HCT116 (cell line): ENCODE results near the gene KIFC3. TPM values are rescaled to one million over a fixed set of nuclear protein-coding genes. Genes with fewer than 3 reads are reported as not detected.
A peak's percentile ranks its signal among the peaks of the same experiment; 100 is the strongest.

Source experiments
- ATAC-seq: fragments of 200-7000 bp; cut with Tn5 transposase; 2 replicates; pipeline ENCODE4 v1.9.1; 2020; ENCODE audit warnings: mild to moderate bottlenecking, moderate library complexity
- BruUV-seq: library from RNA; stranded (reverse); fragments of 400-500 nt; replicated peaks from 2 replicates; lab custom pipeline; 2021; lab: Mats Ljungman, UMichigan
- CTCF ChIA-PET: fragments of 300-600 bp; sonication (Branson Sonifier 250); formaldehyde crosslinking; loops from one replicate; lab custom pipeline; 2021; ENCODE audit warnings: antibody characterized with exemption; lab: Charles Lee
- POLR2A ChIA-PET: fragments of 300-600, 350-600 bp; sonication (Branson Sonifier 250); formaldehyde crosslinking; loops from one replicate; lab custom pipeline; 2021; ENCODE audit warnings: antibody characterized with exemption; lab: Charles Lee
- RAD21 ChIA-PET, 2 experiments: fragments of 300-600 bp; sonication (Branson Sonifier 250); formaldehyde crosslinking; loops; one replicate each; lab custom pipeline; 2023; ENCODE audit warnings: low total read pairs in 2 of 2; ENCODE audit not compliant: uncharacterized antibody in 2 of 2, unreplicated experiment in 2 of 2, low non-redundant PET in 1 of 2; lab: Charles Lee
- DNase-seq: peaks from one replicate; pipeline ENCODE4 v3.0.0-alpha.2; 2010; ENCODE audit warnings: low read depth, low spot score
- H2AFZ ChIP-seq: fragments of 200-600 bp; shearing (Covaris generic), sonication (generic); 2 replicates; pipeline ENCODE4 v1.6.1; 2017; ENCODE audit warnings: low read depth, mixed run types, mixed read lengths, antibody characterized with exemption, low read length; ENCODE audit not compliant: poor library complexity, severe bottlenecking
- H3K27ac ChIP-seq: 2 replicates; pipeline ENCODE4 v1.5.1; 2012; ENCODE audit warnings: low read depth, low read length
- H3K27me3 ChIP-seq: fragments of 200-600 bp; sonication (generic); 2 replicates; pipeline ENCODE4 v1.6.1; 2016; ENCODE audit warnings: mixed run types, low read length, mixed read lengths; ENCODE audit not compliant: insufficient read depth
- H3K36me3 ChIP-seq, 2 experiments: fragments of 200-500 bp in 1 of 2; fragments of 200-600 bp in 1 of 2; sonication (Bioruptor generic) in 1 of 2; sonication (generic) in 1 of 2; 2 replicates each; pipeline versions ENCODE4 v1.5.1 to v1.6.1; 2014 to 2016; ENCODE audit warnings: low read length in 2 of 2, inconsistent platforms in 1 of 2, mixed read lengths in 1 of 2, mixed run types in 1 of 2; ENCODE audit not compliant: insufficient read depth in 2 of 2, control insufficient read depth in 1 of 2
- H3K4me1 ChIP-seq, 2 experiments: fragments of 200-600 bp in 1 of 2; sonication (generic) in 1 of 2; 2 replicates each; pipeline versions ENCODE4 v1.5.1 to v1.6.1; 2012 to 2017; ENCODE audit warnings: low read length in 2 of 2, inconsistent platforms in 1 of 2, mild to moderate bottlenecking in 1 of 2, mixed read lengths in 1 of 2, mixed run types in 1 of 2, moderate library complexity in 1 of 2; ENCODE audit not compliant: insufficient read depth in 2 of 2, control insufficient read depth in 1 of 2
- H3K4me2 ChIP-seq: fragments of 200-600 bp; sonication (generic); 2 replicates; pipeline ENCODE4 v1.6.1; 2017; ENCODE audit warnings: mixed run types, low read length, mixed read lengths
- H3K4me3 ChIP-seq, 2 experiments: fragments of 200-600 bp in 1 of 2; sonication (generic) in 1 of 2; replicated peaks in 1 of 2; 2 replicates each; pipeline ENCODE4 v1.5.1; 2011 to 2016; ENCODE audit warnings: low read length in 2 of 2, control low read depth in 1 of 2, low read depth in 1 of 2, mild to moderate bottlenecking in 1 of 2, mixed read lengths in 1 of 2, mixed run types in 1 of 2
- H3K79me2 ChIP-seq: fragments of 200-600 bp; sonication (generic); 2 replicates; pipeline ENCODE4 v1.6.1; 2017; ENCODE audit warnings: mild to moderate bottlenecking, mixed run types, low read length, moderate library complexity, mixed read lengths; ENCODE audit not compliant: insufficient read depth
- H3K9ac ChIP-seq: fragments of 200-600 bp; sonication (generic); 2 replicates; pipeline ENCODE4 v1.6.1; 2016; ENCODE audit warnings: low read length, mixed read lengths
- H3K9me2 ChIP-seq: fragments of 200-600 bp; sonication (generic), shearing (Covaris generic); 2 replicates; pipeline ENCODE4 v1.6.1; 2017; ENCODE audit warnings: mixed run types, mild to moderate bottlenecking, moderate library complexity; ENCODE audit not compliant: insufficient read depth
- H3K9me3 ChIP-seq, 2 experiments: fragments of 200-500 bp in 1 of 2; fragments of 200-600 bp in 1 of 2; sonication (Bioruptor generic) in 1 of 2; sonication (generic) in 1 of 2; 2 replicates each; pipeline ENCODE4 v1.6.1; 2014 to 2017; ENCODE audit warnings: low read length in 2 of 2, mixed read lengths in 2 of 2, inconsistent platforms in 1 of 2, low read depth in 1 of 2, mild to moderate bottlenecking in 1 of 2, mixed run types in 1 of 2, moderate library complexity in 1 of 2; ENCODE audit not compliant: control insufficient read depth in 1 of 2, insufficient read depth in 1 of 2
- H4K20me1 ChIP-seq: fragments of 200-600 bp; sonication (generic), shearing (Covaris generic); 2 replicates; pipeline ENCODE4 v1.6.1; 2017; ENCODE audit warnings: mixed run types, mild to moderate bottlenecking, moderate library complexity; ENCODE audit not compliant: insufficient read depth
- CBX3 ChIP-seq: IDR thresholded peaks from 2 replicates; pipeline ENCODE4 v1.6.1; 2012; ENCODE audit warnings: low read depth
- ELF1 ChIP-seq: IDR thresholded peaks from 2 replicates; pipeline ENCODE4 v1.6.1; 2012; ENCODE audit warnings: low read depth, borderline replicate concordance
- EZH2 ChIP-seq: fragments of 200-600 bp; sonication (generic); IDR thresholded peaks from 2 replicates; pipeline ENCODE4 v1.6.1; 2017; ENCODE audit warnings: antibody characterized with exemption, mixed run types
- FOSL1 ChIP-seq: IDR thresholded peaks from 2 replicates; pipeline ENCODE4 v1.6.1; 2012; ENCODE audit warnings: low read depth
- JUND ChIP-seq: IDR thresholded peaks from 2 replicates; pipeline ENCODE4 v1.6.1; 2012
- MAX ChIP-seq: IDR thresholded peaks from 2 replicates; pipeline ENCODE4 v1.6.1; 2012
- POLR2A ChIP-seq: IDR thresholded peaks from 2 replicates; pipeline ENCODE4 v1.7.0; 2011; ENCODE audit warnings: borderline replicate concordance; ENCODE audit not compliant: insufficient read depth, insufficient read length; ENCODE audit errors: extremely low read depth
- POLR2AphosphoS5 ChIP-seq: IDR thresholded peaks from 2 replicates; pipeline ENCODE4 v1.6.1; 2011; ENCODE audit warnings: mild to moderate bottlenecking, low read depth, low read length, moderate library complexity
- RAD21 ChIP-seq: IDR thresholded peaks from 2 replicates; pipeline ENCODE4 v1.6.1; 2012; ENCODE audit warnings: low read depth, mild to moderate bottlenecking
- REST ChIP-seq: IDR thresholded peaks from 2 replicates; pipeline ENCODE4 v1.6.1; 2012; ENCODE audit warnings: low read depth
- SP1 ChIP-seq: IDR thresholded peaks from 2 replicates; pipeline ENCODE4 v1.6.1; 2012; ENCODE audit warnings: low read depth
- SRF ChIP-seq: IDR thresholded peaks from 2 replicates; pipeline ENCODE4 v1.6.1; 2012; ENCODE audit warnings: low read depth
- YY1 ChIP-seq: IDR thresholded peaks from 2 replicates; pipeline ENCODE4 v1.6.1; 2011; ENCODE audit warnings: low read length, low read depth, moderate library complexity, mild to moderate bottlenecking; ENCODE audit not compliant: insufficient replicate concordance; ENCODE audit errors: extremely low read depth
- ZBTB33 ChIP-seq: IDR thresholded peaks from 2 replicates; pipeline ENCODE4 v1.6.1; 2011; ENCODE audit warnings: mild to moderate bottlenecking, low read length, moderate library complexity; ENCODE audit not compliant: insufficient replicate concordance; ENCODE audit errors: extremely low read depth
- ZFX ChIP-seq: fragments of 450-650 bp; IDR thresholded peaks from 2 replicates; pipeline ENCODE4 v1.6.1; 2017
- intact Hi-C: fragments of 100-400 bp; cut with micrococcal nuclease; formaldehyde crosslinking; loops from 2 replicates; pipeline ENCODE4 v1.10.0; 2022
- total RNA-seq: library from RNA; stranded (reverse); gene quantifications from one replicate; pipeline ENCODE4 v1.2.1, GENCODE V29; 2021; ENCODE audit not compliant: unreplicated experiment
- TF ChIP-seq, protein P1 (sequence below): IDR thresholded peaks from 2 replicates; pipeline ENCODE4 v1.6.1; 2012

Gene KIFC3
- total RNA-seq, 1 experiment from 2014 or later: 31.9 TPM

- intact Hi-C loops: no loop called here
- H3K9me3 ChIP-seq: no peaks in the 10 kb centered on the region
- DNase-seq: no peak
- ChIA-PET RAD21 (no interaction called here), CTCF (interaction anchor here (0.9 kb wide), 1 partner anchor 174 kb away, joined by 8 read pairs; no protein-coding TSS in a partner anchor), POLR2A (no interaction called here)
- H2AFZ ChIP-seq: no peak overlapping the region
- BruUV-seq: no TSS peak
- peak overlapping the region; percentile 77 for H3K27ac ChIP-seq
- peaks cover 0 to 3% of the 10 kb centered on the region in 2 experiments; a peak in 1 of 4 replicates for H3K36me3 ChIP-seq
- peak overlapping the region; percentile 47 for H3K4me2 ChIP-seq
- no peaks in the 10 kb centered on the region for H3K9me2 ChIP-seq
- no peaks in the 10 kb centered on the region for H3K27me3 ChIP-seq
- no peak overlapping the region for H3K9ac ChIP-seq
- no peaks in the 10 kb centered on the region for H4K20me1 ChIP-seq
- no peak for ATAC-seq
- no peak overlapping the region for H3K4me3 ChIP-seq
- H3K4me1 ChIP-seq: peaks cover 15 to 25% of the 10 kb centered on the region in 2 experiments
- TF ChIP-seq RAD21 (no peak), JUND (no peak), SP1 (no peak), POLR2A (no peak), CBX3 (no peak), YY1 (no peak), EZH2 (no peak), MAX (no peak), SRF (no peak), ZFX (no peak), ZBTB33 (no peak), POLR2AphosphoS5 (no peak), REST (no peak), ELF1 (no peak), FOSL1 (no peak)
- TF ChIP-seq, protein P1, sequence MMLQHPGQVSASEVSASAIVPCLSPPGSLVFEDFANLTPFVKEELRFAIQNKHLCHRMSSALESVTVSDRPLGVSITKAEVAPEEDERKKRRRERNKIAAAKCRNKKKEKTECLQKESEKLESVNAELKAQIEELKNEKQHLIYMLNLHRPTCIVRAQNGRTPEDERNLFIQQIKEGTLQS: no peak
- H3K79me2 ChIP-seq: no peaks in the 10 kb centered on the region
Observed at GRCh38 chr16:57765160-57765728, 37.0 kb downstream of the KIFC3 start.
